Measurements from ENCODE around the gene UGT1A1.

UGT1A1 gene

DNA sequence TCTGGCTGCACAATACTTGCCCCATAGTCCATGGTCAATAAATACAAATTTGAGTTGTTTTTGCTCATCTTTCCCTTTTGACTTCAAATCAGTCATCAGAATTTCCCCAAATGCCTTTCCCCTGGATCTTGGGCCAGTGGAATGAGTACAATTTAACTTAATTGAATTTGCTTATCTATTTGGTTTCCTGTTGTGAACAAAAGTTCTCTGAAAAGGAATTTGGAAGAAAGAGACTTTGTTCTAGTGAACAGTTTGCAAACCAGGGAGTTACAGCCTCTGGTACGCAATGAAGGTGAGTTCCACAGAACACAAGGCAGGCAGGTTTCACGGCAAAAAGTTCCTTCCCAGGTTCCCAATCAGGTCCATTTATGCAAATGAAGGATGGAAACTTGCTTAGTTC, 1.2 kb upstream of the UGT1A1 start:
- DNase-seq: no peak

DNA sequence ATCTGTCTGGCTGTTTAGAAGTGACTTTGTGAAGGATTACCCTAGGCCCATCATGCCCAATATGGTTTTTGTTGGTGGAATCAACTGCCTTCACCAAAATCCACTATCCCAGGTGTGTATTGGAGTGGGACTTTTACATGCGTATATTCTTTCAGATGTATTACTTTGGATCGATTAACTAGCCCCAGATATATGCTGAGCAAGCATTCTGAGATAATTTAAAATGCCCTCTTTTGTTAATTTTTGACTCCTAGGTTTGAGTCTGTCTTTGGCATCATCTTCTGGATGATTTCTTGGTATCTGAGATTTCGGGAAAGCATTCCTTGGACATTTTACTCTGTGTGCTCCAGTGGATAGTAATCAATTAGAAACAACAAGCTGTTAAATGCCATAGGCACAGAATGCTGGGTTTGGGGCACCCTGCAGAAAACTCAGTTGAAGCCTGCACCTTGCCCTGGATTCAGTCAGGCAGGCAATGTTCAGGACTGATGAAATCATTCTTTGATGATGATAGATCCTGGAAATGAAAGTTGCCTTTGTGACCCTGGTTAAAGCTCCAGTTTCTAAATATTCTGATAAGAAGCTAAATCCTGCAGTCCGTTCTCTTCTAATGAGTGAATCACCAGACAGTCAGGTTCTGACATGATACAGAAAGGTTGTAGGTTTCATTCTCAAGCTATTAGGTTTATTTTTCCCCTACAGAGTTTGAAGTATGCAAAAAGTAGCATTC, 1.1 kb downstream of the UGT1A1 start:
- DNase-seq: no peak

DNA sequence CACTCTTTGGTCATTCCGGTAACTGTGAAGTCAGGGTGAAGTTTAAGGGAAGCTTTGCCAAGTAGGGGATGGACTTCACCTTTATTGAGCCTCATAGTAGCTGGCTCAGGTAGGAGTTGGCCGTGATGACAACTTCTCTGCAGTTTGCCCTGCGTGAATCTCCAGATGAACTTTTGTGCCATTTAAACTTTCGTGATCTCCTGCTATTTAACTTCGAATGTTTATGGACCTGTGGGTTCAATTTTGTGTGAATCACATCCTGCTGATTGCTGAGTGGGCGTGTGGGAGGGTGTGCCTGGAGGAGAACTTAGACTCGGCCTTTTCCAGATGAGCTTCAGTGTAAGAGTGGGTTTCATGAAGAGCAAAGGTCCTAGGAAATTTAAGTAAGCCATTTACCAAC, 4.2 kb downstream of the UGT1A1 start:
- no peak for DNase-seq

DNA sequence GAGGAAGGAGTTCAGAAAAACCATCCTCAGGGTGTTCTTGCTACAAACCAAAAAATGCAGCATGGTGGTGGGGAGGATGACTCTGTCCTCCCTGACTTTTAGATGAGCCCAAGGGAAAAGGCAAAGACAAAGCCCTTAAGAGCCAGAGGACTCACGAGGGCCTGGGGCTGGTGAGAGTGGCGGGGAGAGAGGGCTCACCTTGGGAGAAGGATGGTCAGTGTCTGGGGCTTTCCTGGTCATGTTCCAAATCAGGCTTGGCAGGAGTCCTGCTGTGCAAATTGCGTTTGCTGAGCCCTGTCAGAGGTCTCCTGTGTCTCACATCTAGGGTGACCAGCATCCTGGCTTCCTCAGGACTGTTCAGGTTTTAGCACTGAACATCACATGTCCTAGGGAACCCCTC, 4.7 kb downstream of the UGT1A1 start:
- DNase-seq: no peak

DNA sequence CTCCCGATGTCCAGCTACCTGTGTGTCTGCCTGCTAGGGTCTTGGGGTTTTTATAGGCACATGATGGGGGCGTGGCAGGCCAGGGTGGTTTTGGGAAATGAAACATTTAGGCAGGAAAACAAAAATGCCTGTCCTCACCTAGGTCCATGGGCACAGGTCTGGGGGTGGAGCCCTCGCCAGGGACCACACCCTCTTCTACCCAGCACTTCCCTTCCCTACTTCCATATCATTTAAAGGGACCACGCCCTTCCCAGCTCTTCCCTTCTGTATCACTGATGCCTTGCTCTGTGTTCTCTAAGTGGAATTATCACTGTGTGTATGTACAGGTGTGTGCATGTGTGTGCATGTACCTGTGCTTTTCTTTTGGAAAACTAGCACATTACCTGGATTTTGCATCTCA, 6.3 kb downstream of the UGT1A1 start:
- no peak for DNase-seq

DNA sequence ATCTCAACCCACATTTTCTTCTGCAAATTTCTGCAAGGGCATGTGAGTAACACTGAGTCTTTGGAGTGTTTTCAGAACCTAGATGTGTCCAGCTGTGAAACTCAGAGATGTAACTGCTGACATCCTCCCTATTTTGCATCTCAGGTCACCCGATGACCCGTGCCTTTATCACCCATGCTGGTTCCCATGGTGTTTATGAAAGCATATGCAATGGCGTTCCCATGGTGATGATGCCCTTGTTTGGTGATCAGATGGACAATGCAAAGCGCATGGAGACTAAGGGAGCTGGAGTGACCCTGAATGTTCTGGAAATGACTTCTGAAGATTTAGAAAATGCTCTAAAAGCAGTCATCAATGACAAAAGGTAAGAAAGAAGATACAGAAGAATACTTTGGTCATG, 8.0 kb downstream of the UGT1A1 start:
- DNase-seq: no peak

DNA sequence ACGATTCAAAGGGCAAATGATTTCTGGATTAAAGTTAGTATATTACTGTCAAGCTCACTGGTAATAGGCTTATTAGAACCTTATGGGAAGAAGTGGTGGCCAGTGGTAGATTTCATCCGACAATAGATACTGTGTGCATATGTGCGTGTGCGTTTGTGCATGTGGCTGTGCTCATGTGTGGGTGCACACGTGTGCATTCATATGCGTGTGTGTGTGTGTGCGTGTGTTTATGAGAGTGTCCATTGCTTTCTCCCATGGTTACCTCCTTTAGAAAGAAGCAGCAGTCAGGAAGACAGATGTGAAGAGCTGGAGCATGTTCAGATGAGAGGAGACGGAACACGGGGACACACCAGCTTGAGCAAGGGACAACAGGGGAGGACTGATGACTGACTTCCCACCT, 9.2 kb downstream of the UGT1A1 start:
- DNase-seq: no peak

DNA sequence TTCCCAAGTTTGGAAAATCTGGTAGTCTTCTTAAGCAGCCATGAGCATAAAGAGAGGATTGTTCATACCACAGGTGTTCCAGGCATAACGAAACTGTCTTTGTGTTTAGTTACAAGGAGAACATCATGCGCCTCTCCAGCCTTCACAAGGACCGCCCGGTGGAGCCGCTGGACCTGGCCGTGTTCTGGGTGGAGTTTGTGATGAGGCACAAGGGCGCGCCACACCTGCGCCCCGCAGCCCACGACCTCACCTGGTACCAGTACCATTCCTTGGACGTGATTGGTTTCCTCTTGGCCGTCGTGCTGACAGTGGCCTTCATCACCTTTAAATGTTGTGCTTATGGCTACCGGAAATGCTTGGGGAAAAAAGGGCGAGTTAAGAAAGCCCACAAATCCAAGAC, 12.1 kb downstream of the UGT1A1 start:
- DNase-seq: no peak

DNA sequence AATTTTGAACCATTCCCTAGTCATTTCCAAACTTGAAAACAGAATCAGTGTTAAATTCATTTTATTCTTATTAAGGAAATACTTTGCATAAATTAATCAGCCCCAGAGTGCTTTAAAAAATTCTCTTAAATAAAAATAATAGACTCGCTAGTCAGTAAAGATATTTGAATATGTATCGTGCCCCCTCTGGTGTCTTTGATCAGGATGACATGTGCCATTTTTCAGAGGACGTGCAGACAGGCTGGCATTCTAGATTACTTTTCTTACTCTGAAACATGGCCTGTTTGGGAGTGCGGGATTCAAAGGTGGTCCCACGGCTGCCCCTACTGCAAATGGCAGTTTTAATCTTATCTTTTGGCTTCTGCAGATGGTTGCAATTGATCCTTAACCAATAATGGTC, 12.5 kb downstream of the UGT1A1 start:
- DNase-seq: no peak

DNA sequence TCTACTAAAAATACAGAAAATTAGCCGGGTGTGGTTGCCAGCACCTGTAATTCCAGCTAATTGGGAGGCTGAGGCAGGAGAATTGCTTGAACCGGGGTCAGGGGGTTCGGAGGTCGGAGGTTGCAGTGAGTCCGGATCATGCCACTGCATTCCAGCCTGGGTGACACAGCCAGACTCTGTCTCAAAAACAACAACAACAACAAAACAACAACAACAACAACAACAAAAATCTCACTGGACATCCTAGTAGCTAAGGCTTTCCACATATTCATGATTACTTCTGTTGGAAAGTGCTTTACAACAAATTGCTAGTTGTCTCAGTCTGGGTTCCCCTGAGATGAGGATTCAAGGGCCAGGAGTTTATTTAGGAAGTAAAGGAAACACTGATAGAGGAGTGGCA, 13.8 kb downstream of the UGT1A1 start:
- no peak for DNase-seq

DNA sequence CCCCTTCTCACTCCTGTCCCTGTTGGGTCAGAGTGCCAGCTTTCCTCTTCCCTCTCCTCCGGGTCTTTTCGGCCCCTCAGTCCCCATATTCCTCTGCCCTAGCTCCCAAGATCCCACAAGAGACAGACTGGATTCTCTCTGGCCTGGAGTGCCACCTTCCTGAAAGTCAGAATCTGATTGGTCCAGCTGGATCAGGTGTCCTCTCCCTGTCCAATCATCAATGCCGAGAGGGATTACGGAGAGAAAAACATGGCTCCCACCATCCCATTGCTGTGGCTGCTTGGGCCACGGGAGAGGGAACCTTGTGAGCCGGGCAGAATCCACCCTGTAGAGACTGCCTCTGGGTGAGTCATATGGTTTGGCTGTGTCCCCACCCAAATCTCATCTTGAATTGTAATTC, 15.3 kb downstream of the UGT1A1 start:
- no peak for DNase-seq

DNA sequence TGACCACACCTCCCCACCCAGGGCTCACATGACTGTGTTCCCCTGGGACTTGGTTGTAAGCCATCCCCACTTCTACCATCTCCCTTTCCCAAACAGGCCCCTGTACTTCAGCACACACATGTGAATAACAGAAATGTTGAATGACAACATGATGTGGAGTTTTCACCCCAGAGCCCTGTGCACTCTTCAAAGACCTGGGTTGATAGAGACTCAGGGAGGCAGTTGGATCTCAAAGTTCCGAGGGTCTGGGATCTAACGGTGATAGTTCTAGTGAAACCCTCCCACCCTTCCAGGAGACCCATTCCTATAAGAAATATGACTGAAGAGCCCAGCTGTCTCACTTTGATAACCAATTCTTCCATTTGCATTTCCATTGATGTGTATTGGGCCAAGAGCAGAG, 18.0 kb downstream of the UGT1A1 start, which contains the start of gene MROH2A:
Gene MROH2A, plus strand, starts transcription at position 301 of the 400 bp plus-strand sequence. CDS start 1,029 bp downstream, outside the sequence.
- DNase-seq: no peak

DNA sequence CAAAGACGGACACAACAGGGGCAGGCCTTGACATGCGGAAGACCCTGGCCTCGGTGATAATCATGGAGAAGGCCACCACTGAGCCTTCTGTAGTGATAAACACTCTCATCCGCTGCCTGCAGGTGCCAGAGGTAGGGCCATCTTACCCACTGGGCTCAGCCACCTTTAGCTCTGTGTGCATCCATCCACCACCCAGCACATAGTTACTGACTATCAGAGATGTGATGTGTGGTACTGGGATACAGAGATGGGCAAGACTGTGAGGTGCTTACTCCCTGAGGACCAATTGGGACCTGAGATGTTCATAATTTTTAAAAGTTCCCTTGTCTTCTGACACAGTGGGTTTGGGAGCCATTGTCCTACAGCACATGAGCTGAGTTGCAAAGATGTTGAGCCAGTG, 19.7 kb downstream of the UGT1A1 start:
- DNase-seq: no peak

DNA sequence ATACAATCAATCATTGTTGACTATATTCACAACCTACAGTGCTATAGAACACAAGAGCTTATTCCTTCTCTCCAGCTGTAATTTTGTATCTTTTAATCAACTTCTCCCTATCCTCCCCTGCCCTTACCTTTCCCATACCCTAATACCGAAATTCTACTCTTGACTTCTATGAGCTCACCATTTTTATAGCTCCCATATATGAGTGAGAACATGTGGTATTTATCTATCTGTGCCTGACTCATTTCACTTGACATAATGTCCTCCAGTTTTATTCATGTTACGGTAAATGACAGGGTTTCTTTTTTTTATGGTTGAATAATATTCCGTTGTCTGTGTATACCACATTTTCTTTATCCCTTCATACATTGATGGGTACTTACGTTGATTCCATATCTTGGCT, 20.7 kb downstream of the UGT1A1 start:
- no peak for DNase-seq

DNA sequence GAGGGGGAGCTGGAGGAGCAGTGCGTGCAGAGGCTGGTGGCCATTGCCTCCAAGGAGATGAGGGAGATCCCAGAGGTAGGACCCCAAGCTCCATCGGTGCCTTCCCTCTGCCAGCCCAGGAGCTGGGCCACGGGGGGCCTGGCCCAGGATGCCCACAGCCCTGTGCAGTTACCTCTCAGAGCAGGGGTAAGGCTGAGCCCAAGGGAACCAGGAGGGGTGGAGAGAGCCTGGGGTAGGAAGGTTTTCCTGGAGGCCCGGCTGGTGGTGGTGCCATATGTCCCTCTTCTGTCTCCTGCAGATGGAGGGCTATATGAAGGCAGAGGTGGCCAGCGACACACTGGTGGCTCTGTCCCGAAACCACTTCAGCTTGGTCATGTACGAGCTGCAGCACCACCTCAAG, 29.5 kb downstream of the UGT1A1 start:
- DNase-seq: no peak

DNA sequence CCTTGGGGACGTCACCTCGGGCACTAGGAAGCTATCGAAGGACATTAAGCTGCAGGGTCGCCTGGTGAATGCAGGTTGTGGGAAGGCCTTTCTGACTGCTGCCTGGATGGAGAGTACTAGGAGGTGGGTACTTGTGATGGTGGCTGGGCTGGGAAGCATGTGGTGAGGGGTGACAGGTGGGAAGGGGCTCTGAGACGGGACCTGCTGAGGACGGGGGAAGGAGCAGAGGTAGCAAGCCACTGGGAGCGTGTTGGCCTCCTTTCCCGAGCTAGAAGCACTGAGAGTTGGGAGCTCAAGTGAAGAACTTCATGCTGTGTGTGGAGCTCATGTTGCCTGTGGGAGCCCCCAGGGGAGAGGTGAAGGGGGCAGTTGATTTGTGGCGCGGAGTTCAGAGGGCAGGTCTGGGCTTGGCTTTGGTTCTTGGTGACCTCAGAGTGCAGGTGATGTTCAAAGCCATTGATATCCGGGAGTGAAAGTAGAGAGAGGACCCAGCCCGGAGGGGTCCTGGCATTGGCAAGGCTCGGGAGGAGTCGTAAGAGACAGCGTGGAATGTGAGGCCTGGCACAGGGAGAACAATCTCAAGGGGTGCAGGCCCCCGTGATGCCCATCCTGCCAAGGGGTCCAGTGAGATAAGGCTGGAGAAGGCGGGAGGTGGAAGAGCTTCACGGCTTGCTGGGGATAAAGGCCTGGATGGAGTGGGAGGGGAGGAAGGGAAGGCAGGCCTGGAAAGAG, 31.2 kb downstream of the UGT1A1 start:
- no peak for DNase-seq

DNA sequence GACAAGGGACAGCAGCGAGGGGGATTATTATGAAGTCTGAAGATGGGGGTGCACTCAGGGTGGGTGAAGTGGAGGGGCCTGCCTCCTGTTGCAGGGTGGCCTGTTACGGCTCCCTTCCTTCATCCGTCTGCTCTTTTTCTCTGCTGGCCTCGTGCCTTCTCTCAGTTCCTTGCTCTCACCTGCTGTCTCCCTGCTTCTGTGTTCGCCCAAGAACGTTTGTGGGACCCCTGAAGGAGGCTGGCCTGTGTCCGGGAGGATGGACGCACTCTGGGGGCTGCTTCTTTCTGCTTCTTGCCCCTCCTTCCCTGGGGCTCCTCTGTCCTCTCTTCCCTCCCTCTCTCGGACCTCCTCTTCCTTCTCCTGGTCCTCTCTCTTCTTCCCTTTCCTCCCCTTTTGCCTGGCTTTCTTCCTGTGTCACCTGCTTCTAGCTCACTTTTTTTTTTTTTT, 31.8 kb downstream of the UGT1A1 start:
- no peak for DNase-seq

DNA sequence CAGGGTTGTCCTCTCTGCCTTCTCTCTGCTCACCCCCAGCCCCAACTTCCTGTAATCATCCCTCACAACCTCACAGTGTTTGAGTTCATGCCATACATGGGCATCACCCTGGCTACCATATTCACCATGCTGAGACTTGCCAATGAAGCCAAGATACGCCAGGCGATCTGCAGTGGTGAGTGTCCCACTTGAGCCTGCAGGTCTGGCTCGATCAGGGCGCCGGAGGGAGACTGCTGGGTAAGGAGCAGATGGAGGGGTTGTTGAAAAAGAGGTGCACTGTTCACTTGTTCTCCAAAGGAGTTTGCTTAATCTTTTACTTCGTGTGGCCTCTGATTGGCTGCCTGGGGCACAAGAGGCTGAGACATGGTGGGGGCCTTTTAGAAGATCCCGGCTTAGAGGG, 32.6 kb downstream of the UGT1A1 start:
- DNase-seq: no peak

DNA sequence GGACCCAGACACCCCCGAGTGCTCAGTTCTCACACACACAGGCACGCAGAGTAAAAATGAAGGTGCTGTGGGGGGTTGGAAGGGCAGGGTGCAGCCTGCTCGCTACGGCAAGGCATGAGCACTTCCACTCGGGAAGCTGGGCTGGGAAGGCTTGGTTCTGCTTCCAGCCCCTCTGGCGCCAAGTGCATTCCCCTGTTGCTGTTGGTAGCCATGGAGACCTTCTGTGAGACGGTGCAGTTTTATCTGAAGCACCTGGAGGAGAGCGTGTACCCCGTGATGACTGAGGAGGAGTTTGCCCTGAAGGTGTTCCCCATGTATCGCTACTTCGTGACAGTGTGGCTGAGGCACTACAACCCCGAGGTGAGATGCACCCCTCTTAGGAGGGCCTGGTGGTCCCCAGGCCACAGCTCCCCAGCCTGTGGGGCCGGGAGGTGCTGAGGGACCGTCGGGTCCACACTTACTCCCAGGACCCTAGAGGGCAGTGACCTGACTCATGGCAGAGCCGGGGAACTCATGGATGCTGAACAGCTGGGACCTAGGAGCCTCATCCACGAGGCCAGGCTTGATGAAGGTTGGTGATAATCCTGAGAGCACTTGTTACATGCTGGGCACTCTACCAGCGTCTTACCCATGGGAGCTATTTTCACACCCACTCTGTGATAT, 33.5 kb downstream of the UGT1A1 start:
- DNase-seq: no peak

DNA sequence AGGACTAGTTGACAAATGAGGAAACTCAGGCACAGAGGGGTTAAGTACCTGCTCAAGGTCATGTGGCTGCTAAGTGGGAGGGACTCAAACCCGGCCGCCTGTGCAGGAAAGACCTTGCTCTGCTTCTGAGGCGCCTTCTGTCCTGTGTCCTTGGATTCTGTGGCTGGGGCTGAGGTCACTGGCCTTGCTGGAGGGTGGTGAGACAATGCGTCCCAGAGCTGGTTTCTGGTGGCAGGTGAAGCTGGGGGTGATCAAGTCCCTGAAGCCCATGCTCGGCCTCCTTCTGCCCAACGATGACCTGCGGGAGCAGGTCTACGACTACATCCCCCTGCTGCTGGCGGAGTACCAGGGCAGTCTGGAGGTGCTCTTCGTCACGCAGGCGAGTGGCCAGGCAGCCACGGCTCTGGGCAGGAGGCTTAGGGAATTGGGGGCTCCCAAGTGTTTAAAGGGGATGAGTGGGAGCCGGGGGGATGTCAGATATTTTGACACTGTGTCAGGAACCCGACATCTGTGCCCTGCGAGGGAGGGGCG, 34.1 kb downstream of the UGT1A1 start:
- no peak for DNase-seq

DNA sequence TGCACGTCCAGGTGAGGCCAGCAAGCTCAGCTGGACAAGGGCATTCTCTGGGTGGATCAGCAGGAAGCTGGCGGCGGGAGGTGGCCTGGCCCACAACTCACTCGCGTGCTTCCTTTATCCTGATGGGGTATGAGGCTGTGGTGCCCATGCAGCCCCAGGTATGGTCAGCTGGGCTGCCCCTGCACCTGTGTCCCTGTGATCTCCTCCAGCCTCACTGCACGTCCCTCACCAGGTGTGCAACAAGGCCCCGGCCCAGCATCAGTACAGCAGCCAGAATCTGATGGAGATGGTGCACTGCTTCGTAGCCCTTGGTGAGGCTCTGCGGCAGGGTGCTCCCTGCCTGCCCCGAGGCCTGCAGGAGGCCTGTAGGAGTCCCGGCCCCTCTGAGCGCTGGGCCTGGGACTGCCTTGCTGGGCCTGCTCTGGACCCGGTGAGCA, 35.7 kb downstream of the UGT1A1 start:
- DNase-seq: no peak

DNA sequence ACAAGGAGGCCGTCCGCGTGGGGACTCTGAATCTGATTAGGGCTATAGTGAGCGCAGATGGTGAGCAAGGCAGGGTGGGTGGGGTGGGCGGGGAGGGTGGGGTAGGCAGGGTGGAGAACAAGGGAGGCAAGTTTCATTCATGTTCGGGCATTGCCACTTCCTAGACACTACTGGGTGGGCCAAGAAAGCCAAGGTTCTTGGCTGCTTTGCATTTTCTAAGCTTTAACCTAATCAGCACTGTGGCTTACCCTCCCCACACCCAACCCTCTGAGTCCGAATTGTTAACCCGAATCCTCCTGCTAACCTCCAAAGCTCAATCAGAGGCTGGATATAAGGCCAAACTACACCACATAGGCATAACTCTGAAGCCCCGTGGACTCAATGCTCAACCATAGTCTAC, 36.2 kb downstream of the UGT1A1 start:
- no peak for DNase-seq

DNA sequence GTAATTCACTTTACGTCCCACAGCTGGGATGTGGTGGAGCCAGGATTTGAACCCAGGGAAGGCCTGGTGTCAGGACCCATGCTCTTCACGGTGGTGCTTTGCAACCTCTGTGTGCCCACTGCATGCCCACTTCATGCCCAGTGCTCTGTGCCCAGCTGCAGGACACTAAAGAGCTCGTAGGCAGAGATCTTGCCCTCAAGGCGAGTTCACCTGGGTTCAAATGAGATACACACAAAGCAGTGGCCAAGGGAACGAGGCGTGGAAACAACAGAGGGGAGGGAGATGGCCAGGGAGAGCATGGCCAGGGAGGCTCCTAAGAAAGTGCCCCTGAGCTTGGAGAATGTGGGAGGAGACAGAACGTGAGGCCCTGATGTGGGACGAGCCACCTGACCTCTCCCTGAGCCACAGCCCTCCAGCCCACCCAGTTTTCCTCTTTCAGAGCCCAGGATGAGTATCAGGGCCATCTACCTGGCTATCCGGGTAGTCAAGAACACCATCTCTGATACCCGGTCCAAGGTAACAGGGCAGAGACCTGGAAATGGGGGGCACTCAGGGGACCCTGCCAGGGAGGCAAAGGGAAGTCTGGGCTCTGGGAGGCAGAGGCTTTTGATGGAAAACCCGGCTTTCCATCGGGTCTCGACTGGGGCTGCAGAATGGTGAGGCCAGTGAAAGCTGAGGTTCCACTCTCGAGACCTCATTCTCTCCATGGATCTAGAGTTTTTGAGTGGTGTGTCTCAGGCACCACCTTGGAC, 38.4 kb downstream of the UGT1A1 start:
- DNase-seq: no peak

Measured in NCI-H187 treated with DMSO at 0.1 percent for 48 hours (cell line).